Left renal cortex interstitium (tissue), 4 donors: Measurements from ENCODE around the gene EPHA7. TPM values are rescaled to one million over a fixed set of nuclear protein-coding genes. Genes with fewer than 3 reads are reported as not detected.

ENCODE experiments used
- DNase-seq, 4 donors: peaks; one replicate each; pipeline ENCODE4 v3.0.0-alpha.2; 2013; ENCODE audit warnings: low read depth in 4 of 4, low spot score in 2 of 4, missing footprints in 1 of 4
- polyA plus RNA-seq, 4 donors: library from polyadenylated mRNA; unstranded; fragments of 120-200 nt; gene quantifications; one replicate each; pipeline ENCODE4 v1.2.1, GENCODE V29; 2013; ENCODE audit not compliant: insufficient read length in 4 of 4

The EPHA7 gene
- polyA plus RNA-seq, 4 donors, result 36.3 to 47.2 (median 40.6) TPM

DNA sequence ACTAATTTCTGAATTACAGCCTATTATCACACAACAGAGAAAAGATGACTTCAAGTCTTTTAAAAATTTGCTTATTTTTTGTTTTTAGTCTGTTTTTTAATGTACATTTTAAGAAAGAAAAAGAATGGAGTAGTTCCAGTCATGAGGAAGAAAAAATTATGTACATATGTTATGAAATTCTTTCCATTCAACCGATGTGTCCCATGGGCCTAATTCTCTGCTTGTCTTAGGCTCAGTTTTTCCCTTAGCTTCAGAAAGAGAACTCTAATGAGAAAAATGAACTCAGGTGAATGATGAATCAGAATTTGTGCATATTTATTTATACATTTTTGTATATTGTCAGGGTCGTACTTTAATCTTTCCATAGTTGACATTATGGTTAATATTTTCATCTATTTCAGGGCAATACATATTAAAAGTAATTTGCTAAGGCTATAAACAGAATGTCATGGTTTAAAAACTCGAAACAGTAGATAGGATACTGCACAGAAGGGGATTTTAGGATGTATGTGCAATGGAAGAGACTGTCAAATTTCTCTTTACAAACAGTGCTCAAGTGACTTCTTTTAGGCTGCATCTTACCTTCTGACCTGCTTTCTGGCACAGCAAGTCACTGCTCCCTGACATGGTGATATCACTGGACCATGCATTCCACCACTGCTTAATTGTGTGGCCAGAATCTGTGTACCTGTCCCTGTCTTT, 153.1 kb downstream of the EPHA7 start:
- DNase-seq, result no peak

DNA sequence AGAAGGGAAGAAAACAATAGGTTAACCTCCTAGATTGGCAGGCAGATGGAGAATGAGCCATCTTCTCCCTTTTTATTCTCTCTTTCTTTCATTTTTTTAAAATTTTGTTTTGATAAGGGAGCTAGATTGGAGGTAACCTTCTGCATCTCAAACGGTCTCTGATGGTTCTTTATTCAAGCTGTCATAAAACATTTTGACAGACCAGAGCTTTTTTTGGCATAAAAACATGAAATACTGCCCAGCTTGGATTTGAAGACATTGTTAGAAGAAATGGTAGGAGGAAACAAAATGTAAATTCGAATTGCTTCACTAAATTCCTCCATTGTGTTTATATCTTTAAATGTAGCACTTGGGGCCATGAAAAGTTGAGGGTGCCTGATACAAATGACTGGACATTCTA, 158.5 kb downstream of the EPHA7 start:
- DNase-seq, result no peak

DNA sequence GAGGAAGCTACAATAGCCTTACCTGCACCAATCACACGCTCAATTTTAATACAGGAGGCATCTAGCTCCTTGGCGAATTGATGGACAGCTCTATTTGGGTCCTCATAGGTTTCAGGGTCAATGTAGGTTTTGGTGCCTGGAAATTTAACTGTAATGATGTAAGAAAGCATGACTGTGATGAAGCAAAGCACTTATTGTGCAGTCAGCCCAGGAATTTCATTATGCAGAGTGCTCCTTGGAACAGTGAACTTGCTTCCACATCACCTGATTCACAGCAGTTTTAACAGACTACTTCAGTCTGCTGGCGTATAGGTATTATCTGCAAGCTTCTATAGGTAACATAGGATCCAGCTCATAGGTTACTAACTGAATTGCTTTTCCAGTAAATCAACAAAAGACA, 160.0 kb downstream of the EPHA7 start:
- no peak for DNase-seq

DNA sequence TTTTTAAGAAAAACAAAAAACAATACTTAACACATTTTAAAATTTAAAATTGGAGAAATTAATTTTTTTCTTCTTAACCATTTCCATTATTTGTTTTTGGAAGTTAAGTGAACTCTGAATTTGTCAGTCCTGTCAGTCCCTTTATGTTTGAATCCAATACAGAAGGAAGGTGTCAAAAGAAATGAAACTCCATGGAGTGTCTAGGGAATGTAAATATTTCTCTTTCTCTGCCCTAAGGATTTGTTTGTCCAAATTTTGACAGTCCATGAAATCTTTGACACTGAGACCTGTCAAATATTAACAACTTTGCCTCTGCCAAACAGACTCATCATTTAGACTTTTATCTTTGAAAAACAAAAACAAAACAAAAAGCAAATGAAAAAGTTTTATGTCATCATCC, 166.4 kb downstream of the EPHA7 start:
- DNase-seq, result no peak

DNA sequence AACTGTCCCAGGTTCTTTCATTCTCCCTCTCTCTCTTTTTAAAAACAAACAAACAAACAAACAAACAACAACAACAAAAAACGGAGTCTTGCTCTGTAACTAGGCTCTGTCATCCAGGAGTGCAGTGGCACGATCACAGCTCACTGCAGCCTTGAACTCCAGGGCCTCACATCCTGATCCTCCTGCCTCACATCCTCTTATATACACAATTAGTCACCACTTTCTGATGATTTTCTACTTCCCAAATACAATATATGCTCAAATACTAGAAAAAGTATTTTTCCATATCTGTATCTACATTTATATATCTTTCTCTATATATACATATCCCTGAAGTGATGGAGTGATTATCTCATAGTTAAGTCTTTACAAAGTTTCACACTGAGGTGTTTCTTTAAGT, 170.7 kb downstream of the EPHA7 start:
- DNase-seq, result no peak

DNA sequence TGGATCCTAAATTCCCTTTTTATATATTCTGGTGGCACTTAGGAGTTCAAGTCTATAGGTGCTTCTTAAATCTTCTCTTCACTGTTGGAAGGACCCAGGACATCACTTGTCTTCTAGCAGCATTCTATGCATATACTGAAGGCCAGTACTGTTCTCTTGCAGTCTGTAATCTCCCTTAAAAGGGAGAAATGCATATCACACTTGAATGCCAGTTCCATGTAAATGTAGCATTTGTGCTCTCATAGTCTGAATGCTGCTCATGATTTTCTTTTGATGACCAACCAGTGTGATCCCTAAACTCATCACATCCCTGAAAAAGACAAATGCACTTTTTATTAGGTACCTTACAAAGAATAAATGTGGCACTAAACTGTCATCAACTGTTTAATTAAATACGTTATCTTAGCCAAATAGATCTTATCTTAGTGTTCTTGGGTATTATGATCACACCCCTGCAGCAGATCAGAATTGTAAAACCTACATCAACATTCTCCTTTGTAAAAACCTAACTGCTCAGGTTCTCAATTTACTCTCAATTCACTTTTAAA, 176.1 kb downstream of the EPHA7 start:
- no peak for DNase-seq

DNA sequence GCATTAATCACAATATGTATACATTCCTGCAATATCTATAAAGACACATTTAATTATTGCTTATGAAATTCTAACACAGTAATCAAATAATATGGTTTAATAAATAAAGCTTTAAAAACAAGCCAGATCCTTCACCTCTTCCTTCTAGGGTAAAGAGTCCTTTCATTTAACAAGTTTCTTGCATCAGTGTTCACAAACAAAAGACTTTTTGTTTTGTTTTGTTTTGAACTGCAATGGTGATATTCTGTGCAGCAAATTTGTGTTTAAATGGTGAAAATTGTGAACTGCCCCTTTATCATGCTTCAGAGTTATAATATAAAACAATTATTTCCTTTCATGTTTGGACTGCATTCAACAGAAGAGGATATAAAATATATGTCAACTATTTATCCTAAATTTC, 177.3 kb downstream of the EPHA7 start:
- DNase-seq, result no peak

DNA sequence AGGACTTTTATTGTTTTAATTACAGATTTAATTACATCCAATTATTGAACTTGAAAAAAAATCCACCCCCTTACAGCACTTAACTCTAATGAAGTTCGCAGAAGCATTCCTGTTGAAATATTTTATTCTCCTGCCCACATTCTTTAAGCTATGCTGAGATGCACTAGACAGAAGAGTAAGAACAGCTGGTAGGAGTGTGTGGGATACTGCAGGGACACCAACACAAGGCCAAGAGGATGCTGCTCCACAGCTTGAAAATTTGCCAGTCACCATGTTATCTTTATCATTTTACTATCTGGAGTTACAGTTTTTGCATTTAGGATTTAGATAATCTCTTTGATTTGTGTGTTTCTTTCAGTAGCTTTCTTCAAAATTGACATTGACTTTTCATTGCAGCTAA, 180.7 kb downstream of the EPHA7 start:
- no peak for DNase-seq

DNA sequence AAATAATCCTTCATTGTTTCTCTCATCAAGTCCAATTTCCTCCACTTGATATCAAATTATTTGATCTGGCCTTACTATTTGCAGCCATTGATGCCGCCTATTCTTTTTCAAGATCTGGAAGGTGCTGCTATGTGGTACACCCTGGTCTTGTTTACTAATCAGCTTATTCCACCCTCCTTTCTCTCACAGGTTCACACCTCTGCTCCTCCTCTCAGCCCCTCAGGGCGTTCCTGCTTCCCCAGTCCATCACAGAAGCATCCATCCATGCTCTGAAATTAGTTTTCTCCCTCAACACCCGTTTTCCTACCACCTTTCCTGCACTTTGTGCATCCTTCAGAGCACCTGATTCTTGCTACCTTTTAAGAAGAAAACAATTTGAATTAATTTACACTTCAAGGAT, 183.6 kb downstream of the EPHA7 start:
- DNase-seq, result no peak

DNA sequence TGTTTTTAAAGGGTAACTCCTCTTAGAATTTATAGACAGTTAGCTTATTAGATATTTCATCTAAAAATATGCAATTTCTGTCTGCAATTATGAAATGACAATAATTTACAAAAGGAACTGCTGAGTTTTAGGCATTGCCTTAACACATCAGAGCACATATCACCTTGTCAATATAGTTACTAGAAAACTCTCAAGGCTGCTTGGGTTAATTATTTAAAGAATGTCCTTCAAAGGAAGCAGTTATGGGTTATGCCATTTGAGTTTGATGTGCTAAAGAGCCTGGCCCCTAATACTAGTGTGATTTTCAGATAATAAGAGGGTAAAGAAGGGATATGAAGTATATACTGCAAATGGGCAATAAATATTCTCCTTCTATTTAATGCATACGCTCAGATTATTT, 192.5 kb downstream of the EPHA7 start:
- no peak for DNase-seq

DNA sequence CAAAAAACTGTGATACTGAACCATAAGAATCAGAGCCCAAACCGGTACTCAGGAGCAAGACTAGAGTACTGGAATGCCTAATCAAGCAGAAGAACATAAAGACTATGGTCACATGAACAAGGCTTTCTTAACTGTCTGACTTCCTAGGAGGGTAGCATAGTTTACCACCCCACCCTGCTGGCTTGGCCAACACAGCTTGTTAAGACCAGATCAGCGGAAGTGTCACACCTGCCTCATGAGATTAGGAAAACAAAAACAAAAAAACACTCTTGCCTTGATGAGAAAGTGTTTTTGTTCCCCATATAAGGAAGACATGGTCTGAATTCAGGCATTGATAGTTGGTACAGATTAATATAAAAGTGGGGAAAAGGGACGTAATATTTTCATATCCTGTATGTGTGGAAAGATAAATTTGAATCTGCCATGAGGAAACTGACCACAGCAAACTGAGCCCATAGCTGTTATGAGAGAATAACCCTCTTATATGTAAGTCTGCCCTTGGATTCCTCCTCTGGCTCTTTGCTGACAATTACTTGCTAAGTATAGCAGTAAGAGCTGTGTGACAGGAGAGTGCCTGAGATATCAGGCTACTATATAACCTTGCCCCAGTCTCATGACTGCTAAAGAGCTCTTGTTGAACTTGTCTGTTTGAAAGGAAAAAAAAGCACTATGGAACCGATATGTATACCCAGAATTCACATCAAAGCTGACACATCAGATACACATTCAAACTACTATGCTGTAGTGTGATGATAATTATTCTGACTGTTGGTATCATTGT, 197.1 kb downstream of the EPHA7 start:
- no peak for DNase-seq

DNA sequence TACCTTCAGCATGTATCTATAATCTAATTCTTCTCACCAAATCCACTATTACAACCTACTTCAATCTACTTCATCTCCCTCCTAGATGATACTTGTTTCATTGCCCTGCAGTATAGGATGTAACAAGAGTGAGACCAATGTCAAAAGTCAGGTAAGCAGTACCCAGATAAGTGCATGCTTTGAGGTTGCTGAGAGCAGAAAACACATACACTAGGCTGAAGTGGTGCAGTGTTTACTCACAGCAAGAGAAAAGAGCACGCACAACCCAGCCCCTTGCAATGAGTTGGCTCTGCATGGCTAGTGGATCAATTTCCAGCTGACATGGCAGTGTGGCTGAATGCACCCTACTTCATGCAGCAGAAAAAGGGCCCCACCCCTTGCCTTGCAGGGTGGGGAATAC, 199.9 kb downstream of the EPHA7 start:
- DNase-seq, result no peak

DNA sequence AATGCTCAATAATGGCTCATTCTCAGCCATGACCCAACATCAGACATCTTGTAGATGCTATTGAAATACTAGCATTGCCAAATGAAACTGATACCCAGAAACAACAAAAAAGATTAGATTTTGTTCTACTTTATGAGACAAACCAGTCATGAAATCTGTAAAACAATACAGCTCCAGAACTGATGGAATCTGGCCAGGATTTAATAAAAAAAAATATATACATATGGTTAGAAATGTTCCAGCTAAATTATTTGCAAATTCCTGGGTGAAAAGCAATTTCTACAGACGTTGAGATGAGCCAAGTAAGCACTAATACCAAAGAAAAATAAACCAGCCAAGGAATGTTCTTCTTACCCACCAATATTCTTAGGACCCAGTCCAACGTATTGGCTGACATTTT, 201.3 kb downstream of the EPHA7 start:
- DNase-seq, result no peak

DNA sequence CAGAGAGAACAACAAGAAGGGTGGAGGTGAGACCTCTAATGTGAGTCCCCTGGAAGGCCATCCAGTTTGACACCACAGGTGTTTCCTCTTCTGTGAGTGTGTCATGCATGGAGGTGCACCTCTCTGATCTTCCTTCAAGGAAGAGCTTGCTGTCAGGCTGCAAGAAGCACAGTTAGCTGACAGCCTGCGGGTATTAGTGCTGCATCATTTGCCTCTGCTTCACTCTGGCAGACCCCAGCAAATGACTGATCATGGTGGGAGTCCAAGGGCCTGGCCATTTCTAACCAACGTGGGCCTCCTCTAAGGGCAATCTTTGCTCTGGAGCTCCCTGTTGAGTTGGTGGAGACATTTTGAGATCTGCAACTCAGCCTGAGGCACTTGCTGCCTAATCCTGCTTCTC, 206.3 kb downstream of the EPHA7 start:
- no peak for DNase-seq

DNA sequence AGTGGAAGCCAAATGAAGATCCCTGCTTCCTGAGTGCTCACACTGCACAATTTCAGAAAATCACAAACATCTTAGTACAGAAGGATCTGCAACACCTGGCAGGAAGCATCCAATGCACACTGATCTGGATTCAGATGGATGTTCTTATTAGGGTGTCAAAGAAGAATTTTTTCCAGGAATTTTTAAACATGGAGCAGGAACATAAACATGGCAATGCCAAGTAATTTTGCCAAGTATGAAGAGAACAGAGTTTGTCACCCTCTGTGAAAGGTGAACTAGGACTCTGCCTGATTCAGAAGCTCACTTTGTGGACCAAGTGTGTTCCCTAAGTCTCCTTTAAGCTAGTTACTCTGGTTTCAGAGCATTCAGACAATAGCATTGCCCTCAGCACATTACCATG, 208.5 kb downstream of the EPHA7 start:
- no peak for DNase-seq

DNA sequence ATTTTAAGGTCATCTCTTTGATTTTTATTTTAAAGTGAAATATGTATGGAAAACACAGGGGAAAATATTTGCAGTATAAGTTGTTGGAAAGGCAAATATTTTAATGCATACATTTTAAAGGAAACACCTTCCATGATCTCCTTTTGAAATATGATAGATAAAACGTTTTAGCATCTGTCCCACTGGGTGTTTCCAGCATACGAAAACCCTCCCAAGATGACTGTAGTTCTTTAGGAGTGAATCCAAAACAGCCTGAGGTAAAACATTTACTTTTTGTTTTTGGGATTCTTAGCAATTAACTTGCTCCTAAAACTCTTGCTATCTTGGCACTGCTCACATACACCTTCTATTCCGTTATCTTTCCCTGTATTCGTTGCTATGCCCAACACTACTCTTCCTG, 210.0 kb downstream of the EPHA7 start:
- DNase-seq, result no peak

DNA sequence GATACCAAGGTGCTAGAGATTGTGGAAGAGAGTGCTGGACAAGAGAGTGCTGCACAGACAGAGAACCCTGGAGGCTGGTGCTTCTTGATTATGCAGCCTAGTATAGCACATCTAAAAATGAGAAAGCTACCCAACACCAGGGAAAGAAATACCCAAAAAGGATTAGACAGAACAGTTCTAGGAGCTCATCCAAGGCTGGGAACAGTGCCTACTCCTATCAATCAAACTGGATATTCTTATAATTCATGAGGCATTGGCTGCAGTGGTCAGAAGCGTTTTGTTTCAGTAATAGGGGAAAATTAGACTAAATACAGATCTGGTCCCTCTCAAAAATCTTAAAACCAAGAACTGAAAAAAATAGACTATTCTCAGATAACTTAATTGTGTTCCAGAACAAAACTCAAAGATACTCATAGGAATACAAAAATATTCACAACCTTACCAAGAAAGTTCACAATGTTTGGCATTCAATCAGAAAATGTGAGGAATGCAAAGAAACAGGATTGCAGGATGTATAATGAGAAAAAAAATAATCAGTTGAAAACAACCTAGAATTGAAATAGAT, 222.9 kb downstream of the EPHA7 start:
- no peak for DNase-seq

DNA sequence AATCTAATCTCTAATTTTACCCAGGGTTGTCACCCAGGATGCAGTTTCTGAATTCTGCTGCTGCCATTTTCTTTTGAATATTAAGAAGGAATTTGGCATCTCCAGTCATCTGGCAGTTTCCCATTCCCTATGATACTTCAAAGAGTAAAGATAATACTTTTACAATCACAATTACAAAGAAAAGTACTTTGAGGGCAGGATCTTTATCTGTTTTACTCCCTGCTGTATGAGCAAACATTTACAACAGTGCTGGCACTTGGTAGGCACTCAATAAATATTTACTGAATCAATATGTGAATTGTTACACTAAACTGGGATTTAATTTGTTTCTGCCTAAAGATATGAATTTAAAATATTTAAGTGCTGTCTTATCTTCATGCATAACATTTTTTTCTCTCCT, 224.9 kb downstream of the EPHA7 start:
- no peak for DNase-seq

DNA sequence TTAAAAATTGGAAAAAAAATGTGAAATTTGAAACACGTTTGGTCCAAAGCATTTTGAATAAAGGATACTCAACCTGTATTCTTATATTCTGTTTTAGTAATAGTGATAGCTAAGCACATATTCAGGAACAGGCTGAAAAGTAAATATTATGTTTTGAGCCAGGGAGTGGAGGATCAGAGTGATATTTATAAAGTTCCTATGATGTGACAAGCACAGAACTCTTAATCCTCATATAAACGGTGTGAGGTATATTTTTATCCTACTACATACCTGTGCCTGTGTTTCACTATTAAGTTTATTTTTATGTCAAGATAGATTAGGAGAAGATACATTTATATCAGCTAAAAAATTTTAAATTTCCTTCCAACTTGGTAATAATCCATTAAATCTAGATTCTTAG, 225.5 kb downstream of the EPHA7 start:
- DNase-seq, result no peak
